Astrocyte (in vitro differentiated cells and primary cell): Measurements from ENCODE around the gene LY9.

Experiments
- EZH2 ChIP-seq: IDR thresholded peaks from 2 replicates; pipeline ENCODE4 v1.6.1; 2012; ENCODE audit warnings: mild to moderate bottlenecking, low read length, inconsistent platforms; ENCODE audit not compliant: insufficient read depth
- TF ChIP-seq, protein P1 (sequence below): IDR thresholded peaks from 2 replicates; pipeline ENCODE4 v1.5.1; 2011; ENCODE audit warnings: low read depth, mild to moderate bottlenecking, inconsistent platforms, low read length, moderate library complexity; ENCODE audit not compliant: insufficient read depth

- TF ChIP-seq, protein P1, sequence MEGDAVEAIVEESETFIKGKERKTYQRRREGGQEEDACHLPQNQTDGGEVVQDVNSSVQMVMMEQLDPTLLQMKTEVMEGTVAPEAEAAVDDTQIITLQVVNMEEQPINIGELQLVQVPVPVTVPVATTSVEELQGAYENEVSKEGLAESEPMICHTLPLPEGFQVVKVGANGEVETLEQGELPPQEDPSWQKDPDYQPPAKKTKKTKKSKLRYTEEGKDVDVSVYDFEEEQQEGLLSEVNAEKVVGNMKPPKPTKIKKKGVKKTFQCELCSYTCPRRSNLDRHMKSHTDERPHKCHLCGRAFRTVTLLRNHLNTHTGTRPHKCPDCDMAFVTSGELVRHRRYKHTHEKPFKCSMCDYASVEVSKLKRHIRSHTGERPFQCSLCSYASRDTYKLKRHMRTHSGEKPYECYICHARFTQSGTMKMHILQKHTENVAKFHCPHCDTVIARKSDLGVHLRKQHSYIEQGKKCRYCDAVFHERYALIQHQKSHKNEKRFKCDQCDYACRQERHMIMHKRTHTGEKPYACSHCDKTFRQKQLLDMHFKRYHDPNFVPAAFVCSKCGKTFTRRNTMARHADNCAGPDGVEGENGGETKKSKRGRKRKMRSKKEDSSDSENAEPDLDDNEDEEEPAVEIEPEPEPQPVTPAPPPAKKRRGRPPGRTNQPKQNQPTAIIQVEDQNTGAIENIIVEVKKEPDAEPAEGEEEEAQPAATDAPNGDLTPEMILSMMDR = no peak
- TF ChIP-seq EZH2 = no peak
These were observed 17.2 kb downstream of the LY9 start for GRCh38 chr1:160813215-160813614.
